Endothelial cell of umbilical vein (primary cell): Measurements from ENCODE around the gene NCOA7. TPM values are rescaled to one million over a fixed set of nuclear protein-coding genes. Genes with fewer than 3 reads are reported as not detected.

ENCODE experiments used
- BruUV-seq: library from RNA; stranded (reverse); fragments of 400-500 nt; replicated peaks from 2 replicates; lab custom pipeline; 2021; lab: Mats Ljungman, UMichigan
- CTCF ChIA-PET: fragments of 300-600, 350-600 bp; sonication (Branson Sonifier 250); formaldehyde crosslinking; loops from one replicate; lab custom pipeline; 2021; ENCODE audit warnings: antibody characterized with exemption, inconsistent platforms; lab: Charles Lee
- POLR2A ChIA-PET: fragments of 300-600, 350-600 bp; sonication (Branson Sonifier 250); formaldehyde crosslinking; loops from one replicate; lab custom pipeline; 2021; ENCODE audit warnings: antibody characterized with exemption, inconsistent platforms; lab: Charles Lee
- DNase-seq: peaks from one replicate; pipeline ENCODE4 v3.0.0-alpha.2; 2011; ENCODE audit warnings: low read depth, low spot score
- FAIRE-seq: peaks from 2 replicates; lab custom pipeline; 2011; peaks lifted over from hg19 to GRCh38; lab: Jason Lieb, UNC
- H2AFZ ChIP-seq: 2 replicates; pipeline ENCODE4 v1.6.0; 2012; ENCODE audit warnings: low read depth, low read length, control low read depth, inconsistent platforms
- H3K27ac ChIP-seq: 2 replicates; pipeline ENCODE4 v1.5.1; 2011; ENCODE audit warnings: low read depth, mild to moderate bottlenecking, control low read depth, low read length, moderate library complexity; ENCODE audit not compliant: insufficient read depth
- H3K27me3 ChIP-seq, 2 experiments: 2 replicates each; pipeline versions ENCODE4 v1.6.0 to v1.6.1; 2011; ENCODE audit warnings: low read length in 2 of 2, mixed read lengths in 1 of 2; ENCODE audit not compliant: control insufficient read depth in 2 of 2, insufficient read depth in 2 of 2
- H3K36me3 ChIP-seq, 2 experiments: 2 replicates in 1 of 2; 3 replicates in 1 of 2; pipeline ENCODE4 v1.5.1; 2011; ENCODE audit warnings: low read length in 2 of 2, mild to moderate bottlenecking in 1 of 2, moderate library complexity in 1 of 2; ENCODE audit not compliant: control insufficient read depth in 2 of 2, insufficient read depth in 2 of 2; ENCODE audit errors: extremely low read depth in 1 of 2
- H3K4me1 ChIP-seq: 3 replicates; pipeline ENCODE4 v1.5.1; 2011; ENCODE audit warnings: mild to moderate bottlenecking, low read length; ENCODE audit not compliant: control insufficient read depth, insufficient read depth; ENCODE audit errors: extremely low read depth
- H3K4me2 ChIP-seq: 2 replicates; pipeline ENCODE4 v1.6.1; 2011; ENCODE audit warnings: low read length, control low read depth, mixed read lengths; ENCODE audit not compliant: insufficient read depth
- H3K4me3 ChIP-seq, 3 experiments: fragments of 200-600 bp in 1 of 3; sonication (generic), shearing (Covaris generic) in 1 of 3; replicated peaks in 1 of 3; 2 replicates each; pipeline ENCODE4 v1.5.1; 2011 to 2016; ENCODE audit warnings: control low read depth in 3 of 3, low read length in 3 of 3, mild to moderate bottlenecking in 2 of 3, inconsistent platforms in 1 of 3, low read depth in 1 of 3, moderate library complexity in 1 of 3; ENCODE audit not compliant: insufficient read depth in 1 of 3
- H3K79me2 ChIP-seq: 2 replicates; pipeline ENCODE4 v1.6.0; 2012; ENCODE audit warnings: low read length, inconsistent platforms; ENCODE audit not compliant: control insufficient read depth, insufficient read depth
- H3K9ac ChIP-seq: replicated peaks from 2 replicates; pipeline ENCODE3; 2011; ENCODE audit warnings: low read length, control low read depth; ENCODE audit not compliant: insufficient read depth; ENCODE audit errors: extremely low read depth
- H3K9me1 ChIP-seq: replicated peaks from 3 replicates; pipeline ENCODE4 v1.6.0; 2011; ENCODE audit warnings: mild to moderate bottlenecking, low read length; ENCODE audit not compliant: control insufficient read depth, insufficient read depth; ENCODE audit errors: extremely low read depth
- H3K9me3 ChIP-seq: replicated peaks from 2 replicates; pipeline ENCODE4 v1.5.1; 2012; ENCODE audit warnings: low read length, inconsistent platforms; ENCODE audit not compliant: control insufficient read depth, insufficient read depth
- H4K20me1 ChIP-seq: replicated peaks from 2 replicates; pipeline ENCODE3; 2011; ENCODE audit warnings: mild to moderate bottlenecking, low read length; ENCODE audit not compliant: control insufficient read depth, insufficient read depth; ENCODE audit errors: extremely low read depth
- EZH2 ChIP-seq: IDR thresholded peaks from 2 replicates; pipeline ENCODE4 v1.6.1; 2012; ENCODE audit warnings: borderline replicate concordance, low read depth, mild to moderate bottlenecking, moderate library complexity, low read length, inconsistent platforms; ENCODE audit not compliant: severe bottlenecking
- FOS ChIP-seq: IDR thresholded peaks from 2 replicates; pipeline ENCODE4 v1.6.1; 2011; ENCODE audit warnings: mild to moderate bottlenecking, low read length, moderate library complexity, borderline replicate concordance; ENCODE audit not compliant: insufficient read depth
- GATA2 ChIP-seq: IDR thresholded peaks from 2 replicates; pipeline ENCODE4 v1.7.0; 2011; ENCODE audit warnings: low read depth, mild to moderate bottlenecking, moderate library complexity, mixed read lengths, low read length; ENCODE audit not compliant: insufficient read length, insufficient read depth
- JUN ChIP-seq: IDR thresholded peaks from 2 replicates; pipeline ENCODE4 v1.6.1; 2011; ENCODE audit warnings: borderline replicate concordance, low read depth; ENCODE audit not compliant: insufficient read length, insufficient read depth
- MYC ChIP-seq: IDR thresholded peaks from one replicate; pipeline ENCODE4 v1.6.1; 2011; ENCODE audit warnings: mild to moderate bottlenecking, low read depth, low read length
- POLR2A ChIP-seq: IDR thresholded peaks from 2 replicates; pipeline ENCODE4 v1.6.1; 2012; ENCODE audit warnings: low read depth, mild to moderate bottlenecking, control low read depth, low read length
- POLR2AphosphoS5 ChIP-seq: IDR thresholded peaks from 2 replicates; pipeline ENCODE4 v1.6.1; 2012; ENCODE audit warnings: low read depth, mild to moderate bottlenecking, control low read depth, low read length, moderate library complexity; ENCODE audit not compliant: insufficient read depth
- dilution Hi-C: fragments of 300-500 bp; cut with MboI; formaldehyde crosslinking; loops from one replicate; pipeline ENCODE4 v1.15.0; 2019; ENCODE audit warnings: low sequenced_read_pairs; ENCODE audit not compliant: extremely low pct_ligation_motif_present
- intact Hi-C: fragments of 100-400 bp; cut with micrococcal nuclease; formaldehyde crosslinking; loops from one replicate; pipeline ENCODE4 v1.10.0; 2022
- polyA plus RNA-seq, 4 experiments: library from polyadenylated mRNA; depleted of rRNA in 3 of 4; stranded (reverse) in 3 of 4; unstranded in 1 of 4; fragments of >200 nt; gene quantifications; 2 replicates each; pipeline versions ENCODE4 v1.2.1 to v1.2.3, GENCODE V29; 2011 to 2012; ENCODE audit warnings: missing spikeins in 1 of 4
- total RNA-seq: library from RNA; stranded (reverse); gene quantifications from 2 replicates; pipeline ENCODE4 v1.2.3, GENCODE V29; 2021
- TF ChIP-seq, protein P1 (sequence below), 2 donors: IDR thresholded peaks; 1 replicate in 1 of 2; 2 replicates in 1 of 2; pipeline ENCODE4 v1.5.1; 2011; ENCODE audit warnings: low read length in 2 of 2, mild to moderate bottlenecking in 2 of 2, moderate library complexity in 2 of 2, control low read depth in 1 of 2, inconsistent platforms in 1 of 2, low read depth in 1 of 2; ENCODE audit not compliant: insufficient read depth in 1 of 2; ENCODE audit errors: extremely low read depth in 1 of 2
- TF ChIP-seq, protein P2 (sequence below): IDR thresholded peaks from 2 replicates; pipeline ENCODE4 v1.6.1; 2011; ENCODE audit not compliant: insufficient read depth, insufficient read length

Gene NCOA7
- total and polyA plus RNA-seq, 2 donors (not counting 3 experiments of a cell fraction or from before 2014, with no cell fraction given) = 27.7 to 71.2 TPM

DNA sequence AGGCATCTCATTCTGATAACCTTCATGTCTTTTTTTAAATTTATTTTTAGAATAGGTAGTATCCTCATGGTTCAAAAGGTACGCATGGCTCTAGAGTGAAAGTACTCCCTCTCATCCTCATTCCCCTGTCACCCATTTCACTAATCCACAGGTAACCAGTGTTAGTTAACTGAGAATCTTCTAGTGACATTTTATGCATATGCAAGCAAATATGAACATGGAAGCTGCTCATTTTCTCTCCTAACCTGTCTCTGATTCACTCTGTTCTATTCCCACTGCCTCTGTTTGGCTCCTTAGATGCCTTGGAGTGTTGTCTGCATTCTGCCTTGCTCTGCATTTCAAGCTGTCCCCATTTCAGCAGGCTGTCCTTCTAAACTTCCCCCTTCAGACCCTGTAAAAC, 4.5 kb downstream of the NCOA7 start:
- H2AFZ ChIP-seq = no peak overlapping the region
- ChIA-PET CTCF (interaction anchor here (1.2 to 7.2 kb wide), 3 partner anchors 9 to 15 kb away, joined by 3 to 47 read pairs (median 5); no protein-coding TSS in a partner anchor), POLR2A (no interaction called here)
- no peaks in the 10 kb centered on the region for H4K20me1 ChIP-seq
- dilution Hi-C loops = no loop called here
- no peak overlapping the region for H3K4me3 ChIP-seq
- H3K4me2 ChIP-seq = no peak overlapping the region
- no peaks in the 10 kb centered on the region for H3K36me3 ChIP-seq
- H3K9me3 ChIP-seq = no peaks in the 10 kb centered on the region
- FAIRE-seq = no peak
- intact Hi-C loops = no loop called here
- TF ChIP-seq, protein P1, sequence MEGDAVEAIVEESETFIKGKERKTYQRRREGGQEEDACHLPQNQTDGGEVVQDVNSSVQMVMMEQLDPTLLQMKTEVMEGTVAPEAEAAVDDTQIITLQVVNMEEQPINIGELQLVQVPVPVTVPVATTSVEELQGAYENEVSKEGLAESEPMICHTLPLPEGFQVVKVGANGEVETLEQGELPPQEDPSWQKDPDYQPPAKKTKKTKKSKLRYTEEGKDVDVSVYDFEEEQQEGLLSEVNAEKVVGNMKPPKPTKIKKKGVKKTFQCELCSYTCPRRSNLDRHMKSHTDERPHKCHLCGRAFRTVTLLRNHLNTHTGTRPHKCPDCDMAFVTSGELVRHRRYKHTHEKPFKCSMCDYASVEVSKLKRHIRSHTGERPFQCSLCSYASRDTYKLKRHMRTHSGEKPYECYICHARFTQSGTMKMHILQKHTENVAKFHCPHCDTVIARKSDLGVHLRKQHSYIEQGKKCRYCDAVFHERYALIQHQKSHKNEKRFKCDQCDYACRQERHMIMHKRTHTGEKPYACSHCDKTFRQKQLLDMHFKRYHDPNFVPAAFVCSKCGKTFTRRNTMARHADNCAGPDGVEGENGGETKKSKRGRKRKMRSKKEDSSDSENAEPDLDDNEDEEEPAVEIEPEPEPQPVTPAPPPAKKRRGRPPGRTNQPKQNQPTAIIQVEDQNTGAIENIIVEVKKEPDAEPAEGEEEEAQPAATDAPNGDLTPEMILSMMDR (IDR thresholded peaks at IDR 0.05; ENCODE audit: extremely low read depth in 1 of 2, insufficient read depth in 1 of 2, low read depth in 1 of 2, low read length in 2 of 2) = no peak
- TF ChIP-seq JUN (no peak), FOS (no peak), POLR2AphosphoS5 (no peak), POLR2A (no peak), MYC (no peak), GATA2 (no peak), EZH2 (no peak)
- TF ChIP-seq, protein P2, sequence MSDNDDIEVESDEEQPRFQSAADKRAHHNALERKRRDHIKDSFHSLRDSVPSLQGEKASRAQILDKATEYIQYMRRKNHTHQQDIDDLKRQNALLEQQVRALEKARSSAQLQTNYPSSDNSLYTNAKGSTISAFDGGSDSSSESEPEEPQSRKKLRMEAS = no peak
- H3K27me3 ChIP-seq = no peaks in the 10 kb centered on the region
- H3K9ac ChIP-seq = no peak overlapping the region
- H3K27ac ChIP-seq = no peak overlapping the region
- H3K4me1 ChIP-seq = peaks cover 36% of the 10 kb centered on the region
- no peak for DNase-seq
- H3K79me2 ChIP-seq = peaks cover 68% of the 10 kb centered on the region
- BruUV-seq = no TSS peak
- H3K9me1 ChIP-seq = no peaks in the 10 kb centered on the region
